ENCODE measurements around the gene JAM3. TPM values are rescaled to one million over a fixed set of nuclear protein-coding genes. Genes with fewer than 3 reads are reported as not detected.

The JAM3 gene
- total RNA-seq, 1 experiment from 2014 or later, result 32.9 TPM

DNA sequence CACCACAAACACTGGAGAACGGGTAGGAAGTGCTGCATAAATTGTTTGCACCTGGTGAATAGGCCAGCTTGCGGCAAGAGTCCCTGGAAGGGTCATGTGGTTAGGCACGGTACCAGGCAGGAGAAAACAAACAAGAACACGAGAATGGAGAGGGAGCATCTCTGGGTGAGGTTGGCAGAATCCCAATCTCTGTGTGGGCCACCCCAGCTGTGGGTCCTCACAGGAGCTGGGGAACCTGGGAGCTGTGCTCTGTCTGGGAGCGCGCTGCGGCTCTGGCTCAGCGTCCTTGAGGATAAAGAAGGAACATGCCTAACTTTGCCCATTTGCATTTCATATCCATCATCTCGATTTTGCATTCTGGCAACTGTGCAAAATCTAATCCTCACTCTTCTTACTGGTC is 46.1 kb upstream of the JAM3 start (continued):
- TF ChIP-seq SOX15 (CRISPR knock-in tag; IDR thresholded peaks at IDR 0.05) (no peak), TEAD1 (CRISPR knock-in tag; IDR thresholded peaks at IDR 0.05) (no peak), JUN (CRISPR knock-in tag; IDR thresholded peaks at IDR 0.05) (no peak), ZNF138 (CRISPR knock-in tag; conservative IDR thresholded peaks at IDR 0.05) (no peak), ZNF121 (CRISPR knock-in tag; IDR thresholded peaks at IDR 0.05) (no peak), ZNF396 (CRISPR knock-in tag; IDR thresholded peaks at IDR 0.05; ENCODE audit: borderline replicate concordance) (no peak)
- TF ChIP-seq, protein P1, sequence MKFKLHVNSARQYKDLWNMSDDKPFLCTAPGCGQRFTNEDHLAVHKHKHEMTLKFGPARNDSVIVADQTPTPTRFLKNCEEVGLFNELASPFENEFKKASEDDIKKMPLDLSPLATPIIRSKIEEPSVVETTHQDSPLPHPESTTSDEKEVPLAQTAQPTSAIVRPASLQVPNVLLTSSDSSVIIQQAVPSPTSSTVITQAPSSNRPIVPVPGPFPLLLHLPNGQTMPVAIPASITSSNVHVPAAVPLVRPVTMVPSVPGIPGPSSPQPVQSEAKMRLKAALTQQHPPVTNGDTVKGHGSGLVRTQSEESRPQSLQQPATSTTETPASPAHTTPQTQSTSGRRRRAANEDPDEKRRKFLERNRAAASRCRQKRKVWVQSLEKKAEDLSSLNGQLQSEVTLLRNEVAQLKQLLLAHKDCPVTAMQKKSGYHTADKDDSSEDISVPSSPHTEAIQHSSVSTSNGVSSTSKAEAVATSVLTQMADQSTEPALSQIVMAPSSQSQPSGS (CRISPR knock-in tag; IDR thresholded peaks at IDR 0.05; ENCODE audit: borderline replicate concordance, low read depth), result no peak
- TF ChIP-seq, protein P2, sequence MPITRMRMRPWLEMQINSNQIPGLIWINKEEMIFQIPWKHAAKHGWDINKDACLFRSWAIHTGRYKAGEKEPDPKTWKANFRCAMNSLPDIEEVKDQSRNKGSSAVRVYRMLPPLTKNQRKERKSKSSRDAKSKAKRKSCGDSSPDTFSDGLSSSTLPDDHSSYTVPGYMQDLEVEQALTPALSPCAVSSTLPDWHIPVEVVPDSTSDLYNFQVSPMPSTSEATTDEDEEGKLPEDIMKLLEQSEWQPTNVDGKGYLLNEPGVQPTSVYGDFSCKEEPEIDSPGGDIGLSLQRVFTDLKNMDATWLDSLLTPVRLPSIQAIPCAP (CRISPR knock-in tag; IDR thresholded peaks at IDR 0.05), result no peak
- TF ChIP-seq, protein P3, sequence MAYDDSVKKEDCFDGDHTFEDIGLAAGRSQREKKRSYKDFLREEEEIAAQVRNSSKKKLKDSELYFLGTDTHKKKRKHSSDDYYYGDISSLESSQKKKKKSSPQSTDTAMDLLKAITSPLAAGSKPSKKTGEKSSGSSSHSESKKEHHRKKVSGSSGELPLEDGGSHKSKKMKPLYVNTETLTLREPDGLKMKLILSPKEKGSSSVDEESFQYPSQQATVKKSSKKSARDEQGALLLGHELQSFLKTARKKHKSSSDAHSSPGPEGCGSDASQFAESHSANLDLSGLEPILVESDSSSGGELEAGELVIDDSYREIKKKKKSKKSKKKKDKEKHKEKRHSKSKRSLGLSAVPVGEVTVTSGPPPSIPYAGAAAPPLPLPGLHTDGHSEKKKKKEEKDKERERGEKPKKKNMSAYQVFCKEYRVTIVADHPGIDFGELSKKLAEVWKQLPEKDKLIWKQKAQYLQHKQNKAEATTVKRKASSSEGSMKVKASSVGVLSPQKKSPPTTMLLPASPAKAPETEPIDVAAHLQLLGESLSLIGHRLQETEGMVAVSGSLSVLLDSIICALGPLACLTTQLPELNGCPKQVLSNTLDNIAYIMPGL (CRISPR knock-in tag; IDR thresholded peaks at IDR 0.05), result no peak
- TF ChIP-seq, protein P4, sequence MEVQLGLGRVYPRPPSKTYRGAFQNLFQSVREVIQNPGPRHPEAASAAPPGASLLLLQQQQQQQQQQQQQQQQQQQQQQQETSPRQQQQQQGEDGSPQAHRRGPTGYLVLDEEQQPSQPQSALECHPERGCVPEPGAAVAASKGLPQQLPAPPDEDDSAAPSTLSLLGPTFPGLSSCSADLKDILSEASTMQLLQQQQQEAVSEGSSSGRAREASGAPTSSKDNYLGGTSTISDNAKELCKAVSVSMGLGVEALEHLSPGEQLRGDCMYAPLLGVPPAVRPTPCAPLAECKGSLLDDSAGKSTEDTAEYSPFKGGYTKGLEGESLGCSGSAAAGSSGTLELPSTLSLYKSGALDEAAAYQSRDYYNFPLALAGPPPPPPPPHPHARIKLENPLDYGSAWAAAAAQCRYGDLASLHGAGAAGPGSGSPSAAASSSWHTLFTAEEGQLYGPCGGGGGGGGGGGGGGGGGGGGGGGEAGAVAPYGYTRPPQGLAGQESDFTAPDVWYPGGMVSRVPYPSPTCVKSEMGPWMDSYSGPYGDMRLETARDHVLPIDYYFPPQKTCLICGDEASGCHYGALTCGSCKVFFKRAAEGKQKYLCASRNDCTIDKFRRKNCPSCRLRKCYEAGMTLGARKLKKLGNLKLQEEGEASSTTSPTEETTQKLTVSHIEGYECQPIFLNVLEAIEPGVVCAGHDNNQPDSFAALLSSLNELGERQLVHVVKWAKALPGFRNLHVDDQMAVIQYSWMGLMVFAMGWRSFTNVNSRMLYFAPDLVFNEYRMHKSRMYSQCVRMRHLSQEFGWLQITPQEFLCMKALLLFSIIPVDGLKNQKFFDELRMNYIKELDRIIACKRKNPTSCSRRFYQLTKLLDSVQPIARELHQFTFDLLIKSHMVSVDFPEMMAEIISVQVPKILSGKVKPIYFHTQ (CRISPR knock-in tag; IDR thresholded peaks at IDR 0.05), result no peak

DNA sequence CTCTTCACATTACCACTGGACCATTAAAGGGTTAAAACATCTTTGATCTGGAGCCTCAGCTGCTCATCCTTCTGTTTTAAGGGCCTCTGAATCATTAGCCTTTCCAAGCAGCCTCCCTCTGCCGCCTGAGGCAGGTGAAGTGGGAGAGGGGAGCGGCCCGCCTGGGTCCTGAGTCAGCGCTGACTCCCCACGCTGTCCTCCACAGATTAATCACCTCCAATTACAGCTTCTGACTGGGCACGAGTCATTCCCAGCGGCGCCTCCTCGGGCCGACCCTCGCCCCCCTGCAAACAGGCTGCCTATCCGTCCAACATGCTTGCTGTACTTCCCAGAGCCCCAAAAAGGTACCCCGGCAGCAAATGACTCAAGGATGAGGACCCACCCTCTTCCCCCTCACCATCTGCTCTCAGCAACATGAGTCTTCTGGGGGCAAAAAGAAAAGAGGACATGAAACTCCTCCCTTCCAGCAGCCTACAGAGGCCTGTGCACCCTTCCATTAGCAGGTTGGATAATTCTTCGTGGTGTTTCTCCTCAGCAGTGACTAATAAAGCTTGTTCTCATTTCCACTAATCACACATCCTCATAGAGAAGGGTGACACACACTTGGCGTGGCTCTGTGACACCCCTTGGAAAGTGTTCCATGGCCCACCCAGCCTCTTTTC is 44.3 kb upstream of the JAM3 start:
- Mint-ChIP-seq H3K36me3 (no peaks in the 10 kb centered on the region), H3K4me1 (peaks cover 29% of the 10 kb centered on the region), H3K27ac (no peak overlapping the region), H3K4me3 (no peak overlapping the region), H3K27me3 (ENCODE audit: low read depth) (peaks cover 14% of the 10 kb centered on the region), H3K9me3 (no peaks in the 10 kb centered on the region)
- ATAC-seq (no peak), DNase-seq (ENCODE audit: low spot score) (no peak)
- TF ChIP-seq ATF1 (CRISPR knock-in tag; IDR thresholded peaks at IDR 0.05), result no peak
- TF ChIP-seq, protein P5, sequence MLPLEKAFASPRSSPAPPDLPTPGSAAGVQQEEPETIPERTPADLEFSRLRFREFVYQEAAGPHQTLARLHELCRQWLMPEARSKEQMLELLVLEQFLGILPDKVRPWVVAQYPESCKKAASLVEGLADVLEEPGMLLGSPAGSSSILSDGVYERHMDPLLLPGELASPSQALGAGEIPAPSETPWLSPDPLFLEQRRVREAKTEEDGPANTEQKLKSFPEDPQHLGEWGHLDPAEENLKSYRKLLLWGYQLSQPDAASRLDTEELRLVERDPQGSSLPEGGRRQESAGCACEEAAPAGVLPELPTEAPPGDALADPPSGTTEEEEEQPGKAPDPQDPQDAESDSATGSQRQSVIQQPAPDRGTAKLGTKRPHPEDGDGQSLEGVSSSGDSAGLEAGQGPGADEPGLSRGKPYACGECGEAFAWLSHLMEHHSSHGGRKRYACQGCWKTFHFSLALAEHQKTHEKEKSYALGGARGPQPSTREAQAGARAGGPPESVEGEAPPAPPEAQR (CRISPR knock-in tag; IDR thresholded peaks at IDR 0.05), result no peak
- ChIA-PET CTCF (no interaction called here), POLR2A (interaction anchor here (0.6 to 1.3 kb wide), 2 partner anchors 13 to 136 kb away, joined by 3 to 4 read pairs; no protein-coding TSS in a partner anchor)

DNA sequence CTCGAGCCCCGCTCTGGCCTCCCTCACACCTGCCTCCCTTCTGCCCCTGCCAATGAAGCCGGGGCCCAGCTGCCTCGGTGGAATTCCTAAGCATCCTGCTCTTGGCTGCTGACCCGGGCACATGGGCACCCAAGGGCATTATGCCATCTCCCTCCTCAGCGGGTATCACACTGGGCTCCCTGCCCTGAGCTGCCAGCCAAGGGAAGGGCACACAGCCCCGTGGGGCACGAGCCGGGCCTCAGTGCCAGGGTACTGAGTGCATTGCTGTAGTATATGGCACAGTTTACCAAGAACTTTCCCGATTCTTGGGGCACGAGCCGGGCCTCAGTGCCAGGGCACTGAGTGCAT is 43.8 kb upstream of the JAM3 start:
- peaks cover 24% of the 10 kb centered on the region for H3K4me1 Mint-ChIP-seq
- POLR2A ChIA-PET, result interaction anchor here (1.3 kb wide), 1 partner anchor 13 kb away, joined by 3 read pairs; no protein-coding TSS in a partner anchor
- no peaks in the 10 kb centered on the region for H3K9me3 Mint-ChIP-seq
- H3K4me3 Mint-ChIP-seq, result no peak overlapping the region
- H3K36me3 Mint-ChIP-seq, result no peaks in the 10 kb centered on the region
- peaks cover 19% of the 10 kb centered on the region for H3K27me3 Mint-ChIP-seq (ENCODE audit: low read depth)
- no peak overlapping the region for H3K27ac Mint-ChIP-seq
- ATAC-seq (no peak), DNase-seq (ENCODE audit: low spot score) (no peak)
- CTCF ChIA-PET, result interaction anchor here (0.6 kb wide), 1 partner anchor 774 kb away, joined by 4 read pairs; no protein-coding TSS in a partner anchor
- TF ChIP-seq ZNF396 (CRISPR knock-in tag; IDR thresholded peaks at IDR 0.05; ENCODE audit: borderline replicate concordance) (no peak), NFE2L1 (CRISPR knock-in tag; IDR thresholded peaks at IDR 0.05) (no peak), MXD4 (CRISPR knock-in tag; IDR thresholded peaks at IDR 0.05; ENCODE audit: borderline replicate concordance) (no peak), OVOL2 (CRISPR knock-in tag; IDR thresholded peaks at IDR 0.05; ENCODE audit: borderline replicate concordance) (no peak), FOXK1 (CRISPR knock-in tag; IDR thresholded peaks at IDR 0.05) (no peak)
- TF ChIP-seq, protein P6, sequence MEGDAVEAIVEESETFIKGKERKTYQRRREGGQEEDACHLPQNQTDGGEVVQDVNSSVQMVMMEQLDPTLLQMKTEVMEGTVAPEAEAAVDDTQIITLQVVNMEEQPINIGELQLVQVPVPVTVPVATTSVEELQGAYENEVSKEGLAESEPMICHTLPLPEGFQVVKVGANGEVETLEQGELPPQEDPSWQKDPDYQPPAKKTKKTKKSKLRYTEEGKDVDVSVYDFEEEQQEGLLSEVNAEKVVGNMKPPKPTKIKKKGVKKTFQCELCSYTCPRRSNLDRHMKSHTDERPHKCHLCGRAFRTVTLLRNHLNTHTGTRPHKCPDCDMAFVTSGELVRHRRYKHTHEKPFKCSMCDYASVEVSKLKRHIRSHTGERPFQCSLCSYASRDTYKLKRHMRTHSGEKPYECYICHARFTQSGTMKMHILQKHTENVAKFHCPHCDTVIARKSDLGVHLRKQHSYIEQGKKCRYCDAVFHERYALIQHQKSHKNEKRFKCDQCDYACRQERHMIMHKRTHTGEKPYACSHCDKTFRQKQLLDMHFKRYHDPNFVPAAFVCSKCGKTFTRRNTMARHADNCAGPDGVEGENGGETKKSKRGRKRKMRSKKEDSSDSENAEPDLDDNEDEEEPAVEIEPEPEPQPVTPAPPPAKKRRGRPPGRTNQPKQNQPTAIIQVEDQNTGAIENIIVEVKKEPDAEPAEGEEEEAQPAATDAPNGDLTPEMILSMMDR (IDR thresholded peaks at IDR 0.05), result no peak
- TF ChIP-seq, protein P7, sequence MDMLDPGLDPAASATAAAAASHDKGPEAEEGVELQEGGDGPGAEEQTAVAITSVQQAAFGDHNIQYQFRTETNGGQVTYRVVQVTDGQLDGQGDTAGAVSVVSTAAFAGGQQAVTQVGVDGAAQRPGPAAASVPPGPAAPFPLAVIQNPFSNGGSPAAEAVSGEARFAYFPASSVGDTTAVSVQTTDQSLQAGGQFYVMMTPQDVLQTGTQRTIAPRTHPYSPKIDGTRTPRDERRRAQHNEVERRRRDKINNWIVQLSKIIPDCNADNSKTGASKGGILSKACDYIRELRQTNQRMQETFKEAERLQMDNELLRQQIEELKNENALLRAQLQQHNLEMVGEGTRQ (CRISPR knock-in tag; IDR thresholded peaks at IDR 0.05), result no peak
- TF ChIP-seq, protein P8, sequence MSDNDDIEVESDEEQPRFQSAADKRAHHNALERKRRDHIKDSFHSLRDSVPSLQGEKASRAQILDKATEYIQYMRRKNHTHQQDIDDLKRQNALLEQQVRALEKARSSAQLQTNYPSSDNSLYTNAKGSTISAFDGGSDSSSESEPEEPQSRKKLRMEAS (CRISPR knock-in tag; IDR thresholded peaks at IDR 0.05), result no peak
- TF ChIP-seq, protein P9, sequence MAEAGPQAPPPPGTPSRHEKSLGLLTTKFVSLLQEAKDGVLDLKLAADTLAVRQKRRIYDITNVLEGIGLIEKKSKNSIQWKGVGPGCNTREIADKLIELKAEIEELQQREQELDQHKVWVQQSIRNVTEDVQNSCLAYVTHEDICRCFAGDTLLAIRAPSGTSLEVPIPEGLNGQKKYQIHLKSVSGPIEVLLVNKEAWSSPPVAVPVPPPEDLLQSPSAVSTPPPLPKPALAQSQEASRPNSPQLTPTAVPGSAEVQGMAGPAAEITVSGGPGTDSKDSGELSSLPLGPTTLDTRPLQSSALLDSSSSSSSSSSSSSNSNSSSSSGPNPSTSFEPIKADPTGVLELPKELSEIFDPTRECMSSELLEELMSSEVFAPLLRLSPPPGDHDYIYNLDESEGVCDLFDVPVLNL (CRISPR knock-in tag; IDR thresholded peaks at IDR 0.05; ENCODE audit: borderline replicate concordance, low read depth), result no peak

Data from WTC11 (cell line).